GM12878 (cell line): ENCODE data around the gene ZNHIT1. TPM values are rescaled to one million over a fixed set of nuclear protein-coding genes. Genes with fewer than 3 reads are reported as not detected.
A peak's percentile ranks its signal among the peaks of the same experiment; 100 is the strongest.

Source experiments
- BHLHE40 ChIP-seq, 2 experiments: fragments of 450-650 bp in 1 of 2; IDR thresholded peaks; 2 replicates each; pipeline ENCODE4 v1.6.1; 2011 to 2017; ENCODE audit warnings: low read depth in 2 of 2, borderline replicate concordance in 1 of 2, improper control_type of control experiment in 1 of 2, low read length in 1 of 2, mild to moderate bottlenecking in 1 of 2
- EED ChIP-seq: sonication (generic); IDR thresholded peaks from 2 replicates; pipeline ENCODE4 v1.6.1; 2016; ENCODE audit warnings: antibody characterized with exemption, low read depth
- ETV6 ChIP-seq, 2 experiments: fragments of 450-650 bp in 1 of 2; IDR thresholded peaks in 1 of 2; conservative IDR thresholded peaks in 1 of 2; 2 replicates each; pipeline ENCODE4 v1.6.1; 2014; ENCODE audit warnings: antibody characterized with exemption in 1 of 2, borderline replicate concordance in 1 of 2, low read depth in 1 of 2, mild to moderate bottlenecking in 1 of 2, moderate library complexity in 1 of 2
- FOXK2 ChIP-seq: fragments of 450-650 bp; IDR thresholded peaks from 2 replicates; pipeline ENCODE4 v1.6.1; 2017; ENCODE audit warnings: mild to moderate bottlenecking, moderate library complexity
- GATAD2B ChIP-seq: fragments of 450-650 bp; conservative IDR thresholded peaks from 2 replicates; pipeline ENCODE4 v1.6.1; 2017; ENCODE audit warnings: low read depth, mild to moderate bottlenecking, moderate library complexity
- HCFC1 ChIP-seq: fragments of 150-350 bp; IDR thresholded peaks from 2 replicates; pipeline ENCODE4 v1.6.1; 2014; ENCODE audit warnings: low read length
- NFYA ChIP-seq: IDR thresholded peaks from 2 replicates; pipeline ENCODE4 v1.6.1; 2011; ENCODE audit warnings: low read depth, mild to moderate bottlenecking, low read length, improper control_type of control experiment, borderline replicate concordance
- NR2C1 ChIP-seq: fragments of 450-650 bp; IDR thresholded peaks from 2 replicates; pipeline ENCODE4 v1.6.1; 2017; ENCODE audit warnings: antibody characterized with exemption, mild to moderate bottlenecking, moderate library complexity
- NR2C2 ChIP-seq: IDR thresholded peaks from 2 replicates; pipeline ENCODE4 v1.6.1; 2011; ENCODE audit warnings: borderline replicate concordance, low read depth; ENCODE audit not compliant: control insufficient read depth, insufficient read length
- PAX5 ChIP-seq: IDR thresholded peaks from 2 replicates; pipeline ENCODE4 v1.6.1; 2011; ENCODE audit warnings: low read depth, low read length, borderline replicate concordance
- POU2F2 ChIP-seq: IDR thresholded peaks from 3 replicates; pipeline ENCODE4 v1.6.1; 2011; ENCODE audit warnings: low read depth, mild to moderate bottlenecking, low read length, borderline replicate concordance
- RFX5 ChIP-seq: IDR thresholded peaks from 2 replicates; pipeline ENCODE4 v1.6.1; 2011; ENCODE audit warnings: low read depth, low read length, improper control_type of control experiment
- SMAD5 ChIP-seq: IDR thresholded peaks from 2 replicates; pipeline ENCODE4 v1.6.1; 2016; ENCODE audit warnings: antibody characterized with exemption, low read depth
- SRF ChIP-seq, 2 experiments: IDR thresholded peaks; 2 replicates each; pipeline ENCODE4 v1.6.1; 2011; ENCODE audit warnings: low read depth in 2 of 2, low read length in 2 of 2, mild to moderate bottlenecking in 1 of 2, moderate library complexity in 1 of 2
- TCF3 ChIP-seq: IDR thresholded peaks from 2 replicates; pipeline ENCODE4 v1.6.1; 2012; ENCODE audit warnings: low read depth, mild to moderate bottlenecking, low read length, borderline replicate concordance; ENCODE audit not compliant: insufficient read depth
- YY1 ChIP-seq: IDR thresholded peaks from 2 replicates; pipeline ENCODE4 v1.6.1; 2011; ENCODE audit warnings: low read depth, mild to moderate bottlenecking, low read length
- ZNF217 ChIP-seq: fragments of 450-650 bp; IDR thresholded peaks from 2 replicates; pipeline ENCODE4 v1.6.1; 2017; ENCODE audit warnings: antibody characterized with exemption, mild to moderate bottlenecking
- polyA plus RNA-seq, 11 experiments: library from polyadenylated mRNA; depleted of rRNA in 4 of 11; unstranded in 6 of 11; stranded (reverse) in 5 of 11; fragments of >200 nt; fragmentation: Nextera tagmentation in 4 of 11; fragmentation: Illumina TruSeq in 1 of 11; extraction: Ambion mirVana in 4 of 11; extraction: Trizol in 1 of 11; gene quantifications; 1 replicate in 1 of 11; 2 replicates in 10 of 11; pipeline versions ENCODE4 v1.2.1 to v1.2.3, GENCODE V29; 2011 to 2016; ENCODE audit warnings: inconsistent platforms in 2 of 11, missing spikeins in 2 of 11, low read depth in 1 of 11
- total RNA-seq, 4 experiments: library from RNA; depleted of rRNA in 3 of 4; stranded (reverse); fragments of >200 nt in 3 of 4; fragmentation: Illumina TruSeq in 1 of 4; extraction: Trizol in 1 of 4; gene quantifications; 2 replicates each; pipeline versions ENCODE4 v1.2.1 to v1.2.3, GENCODE V29; 2013 to 2021
- TF ChIP-seq, protein P1 (sequence below): fragments of 450-650 bp; formaldehyde crosslinking; IDR thresholded peaks from 2 replicates; pipeline ENCODE4 v1.4.0; 2020; ENCODE audit warnings: mild to moderate bottlenecking, moderate library complexity
- TF ChIP-seq, protein P2 (sequence below): fragments of 450-650 bp; IDR thresholded peaks from 2 replicates; pipeline ENCODE4 v1.6.1; 2017; ENCODE audit warnings: mild to moderate bottlenecking
- TF ChIP-seq, protein P3 (sequence below): fragments of 450-650 bp; IDR thresholded peaks from 2 replicates; pipeline ENCODE4 v1.6.1; 2018; ENCODE audit warnings: borderline replicate concordance, mild to moderate bottlenecking; ENCODE audit not compliant: partially characterized antibody
- TF ChIP-seq, protein P4 (sequence below): fragments of 450-650 bp; IDR thresholded peaks from 2 replicates; pipeline ENCODE4 v1.6.1; 2016; ENCODE audit warnings: mild to moderate bottlenecking

The ZNHIT1 gene
- total and polyA plus RNA-seq, 10 of the 15 experiments (the other 5 are each of a cell fraction or from before 2014, with no cell fraction given) = 3.8 to 79.2 (median 44.5) TPM

DNA sequence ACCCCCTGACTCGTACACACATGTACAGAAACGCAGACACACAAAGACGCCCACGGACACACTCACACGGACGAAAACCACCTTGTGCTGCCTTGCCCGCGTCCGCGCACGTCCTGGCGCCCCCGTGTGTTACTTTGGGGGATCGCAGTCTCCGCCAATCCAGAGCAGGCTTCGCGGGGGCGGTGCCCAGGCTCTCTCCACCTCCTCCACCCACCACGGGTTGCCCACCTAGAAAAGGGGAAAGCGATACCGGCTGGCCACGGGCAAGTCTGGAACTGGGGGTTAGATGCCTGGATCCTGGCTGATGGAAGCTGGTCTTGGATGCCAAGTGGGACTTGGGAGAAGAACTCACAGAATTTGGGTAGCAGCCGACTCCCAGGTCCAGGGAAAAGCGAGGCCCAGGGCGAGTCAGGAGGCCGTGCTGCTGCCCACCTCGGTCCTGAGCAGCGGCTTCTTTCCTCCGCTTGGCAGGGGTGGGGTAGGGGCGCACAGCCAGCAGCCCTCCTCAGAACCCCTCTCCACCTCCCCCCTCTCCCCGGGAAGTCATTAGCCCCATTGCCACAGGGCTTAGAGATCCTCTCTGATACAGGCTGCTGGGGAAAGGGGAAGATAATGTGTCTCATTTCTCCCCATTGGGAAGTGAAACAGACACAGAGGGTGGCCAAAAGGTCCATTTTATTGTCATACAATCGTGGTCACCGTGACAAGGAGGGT, 48.0 kb upstream of the ZNHIT1 start (continued):
- TF ChIP-seq, protein P1, sequence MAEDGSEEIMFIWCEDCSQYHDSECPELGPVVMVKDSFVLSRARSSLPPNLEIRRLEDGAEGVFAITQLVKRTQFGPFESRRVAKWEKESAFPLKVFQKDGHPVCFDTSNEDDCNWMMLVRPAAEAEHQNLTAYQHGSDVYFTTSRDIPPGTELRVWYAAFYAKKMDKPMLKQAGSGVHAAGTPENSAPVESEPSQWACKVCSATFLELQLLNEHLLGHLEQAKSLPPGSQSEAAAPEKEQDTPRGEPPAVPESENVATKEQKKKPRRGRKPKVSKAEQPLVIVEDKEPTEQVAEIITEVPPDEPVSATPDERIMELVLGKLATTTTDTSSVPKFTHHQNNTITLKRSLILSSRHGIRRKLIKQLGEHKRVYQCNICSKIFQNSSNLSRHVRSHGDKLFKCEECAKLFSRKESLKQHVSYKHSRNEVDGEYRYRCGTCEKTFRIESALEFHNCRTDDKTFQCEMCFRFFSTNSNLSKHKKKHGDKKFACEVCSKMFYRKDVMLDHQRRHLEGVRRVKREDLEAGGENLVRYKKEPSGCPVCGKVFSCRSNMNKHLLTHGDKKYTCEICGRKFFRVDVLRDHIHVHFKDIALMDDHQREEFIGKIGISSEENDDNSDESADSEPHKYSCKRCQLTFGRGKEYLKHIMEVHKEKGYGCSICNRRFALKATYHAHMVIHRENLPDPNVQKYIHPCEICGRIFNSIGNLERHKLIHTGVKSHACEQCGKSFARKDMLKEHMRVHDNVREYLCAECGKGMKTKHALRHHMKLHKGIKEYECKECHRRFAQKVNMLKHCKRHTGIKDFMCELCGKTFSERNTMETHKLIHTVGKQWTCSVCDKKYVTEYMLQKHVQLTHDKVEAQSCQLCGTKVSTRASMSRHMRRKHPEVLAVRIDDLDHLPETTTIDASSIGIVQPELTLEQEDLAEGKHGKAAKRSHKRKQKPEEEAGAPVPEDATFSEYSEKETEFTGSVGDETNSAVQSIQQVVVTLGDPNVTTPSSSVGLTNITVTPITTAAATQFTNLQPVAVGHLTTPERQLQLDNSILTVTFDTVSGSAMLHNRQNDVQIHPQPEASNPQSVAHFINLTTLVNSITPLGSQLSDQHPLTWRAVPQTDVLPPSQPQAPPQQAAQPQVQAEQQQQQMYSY (CRISPR knock-in tag) = no peak
- TF ChIP-seq SMAD5 (no peak), YY1 (peak; percentile 32; the same call in 1 of the 2 replicates), NFYA (no peak), ZNF217 (no peak), POU2F2 (no peak), NR2C1 (no peak), BHLHE40 (IDR thresholded peaks at IDR 0.05; ENCODE audit: borderline replicate concordance in 1 of 2, low read depth in 2 of 2, low read length in 1 of 2) (peak; percentile 33 to 61; a peak in 2 of 4 replicates), TCF3 (0 out of 2 replicates have a peak, but pooled peaks have one; percentile 25), PAX5 (0 out of 2 replicates have a peak, but pooled peaks have one; percentile 29), FOXK2 (no peak), EED (no peak), HCFC1 (no peak; the same call in 1 of the 2 replicates), NR2C2 (no peak), GATAD2B (0 out of 2 replicates have a peak, but pooled peaks have one; percentile 53), SRF (IDR thresholded peaks at IDR 0.05; ENCODE audit: low read depth in 2 of 2, low read length in 2 of 2) (no peak), ETV6 (conservative IDR thresholded peaks at IDR 0.05 in 1 of 2, IDR thresholded peaks at IDR 0.05 in 1 of 2; ENCODE audit: borderline replicate concordance in 1 of 2, low read depth in 1 of 2) (no peak), RFX5 (no peak)
- TF ChIP-seq, protein P2, sequence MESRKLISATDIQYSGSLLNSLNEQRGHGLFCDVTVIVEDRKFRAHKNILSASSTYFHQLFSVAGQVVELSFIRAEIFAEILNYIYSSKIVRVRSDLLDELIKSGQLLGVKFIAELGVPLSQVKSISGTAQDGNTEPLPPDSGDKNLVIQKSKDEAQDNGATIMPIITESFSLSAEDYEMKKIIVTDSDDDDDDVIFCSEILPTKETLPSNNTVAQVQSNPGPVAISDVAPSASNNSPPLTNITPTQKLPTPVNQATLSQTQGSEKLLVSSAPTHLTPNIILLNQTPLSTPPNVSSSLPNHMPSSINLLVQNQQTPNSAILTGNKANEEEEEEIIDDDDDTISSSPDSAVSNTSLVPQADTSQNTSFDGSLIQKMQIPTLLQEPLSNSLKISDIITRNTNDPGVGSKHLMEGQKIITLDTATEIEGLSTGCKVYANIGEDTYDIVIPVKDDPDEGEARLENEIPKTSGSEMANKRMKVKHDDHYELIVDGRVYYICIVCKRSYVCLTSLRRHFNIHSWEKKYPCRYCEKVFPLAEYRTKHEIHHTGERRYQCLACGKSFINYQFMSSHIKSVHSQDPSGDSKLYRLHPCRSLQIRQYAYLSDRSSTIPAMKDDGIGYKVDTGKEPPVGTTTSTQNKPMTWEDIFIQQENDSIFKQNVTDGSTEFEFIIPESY = no peak
- TF ChIP-seq, protein P3, sequence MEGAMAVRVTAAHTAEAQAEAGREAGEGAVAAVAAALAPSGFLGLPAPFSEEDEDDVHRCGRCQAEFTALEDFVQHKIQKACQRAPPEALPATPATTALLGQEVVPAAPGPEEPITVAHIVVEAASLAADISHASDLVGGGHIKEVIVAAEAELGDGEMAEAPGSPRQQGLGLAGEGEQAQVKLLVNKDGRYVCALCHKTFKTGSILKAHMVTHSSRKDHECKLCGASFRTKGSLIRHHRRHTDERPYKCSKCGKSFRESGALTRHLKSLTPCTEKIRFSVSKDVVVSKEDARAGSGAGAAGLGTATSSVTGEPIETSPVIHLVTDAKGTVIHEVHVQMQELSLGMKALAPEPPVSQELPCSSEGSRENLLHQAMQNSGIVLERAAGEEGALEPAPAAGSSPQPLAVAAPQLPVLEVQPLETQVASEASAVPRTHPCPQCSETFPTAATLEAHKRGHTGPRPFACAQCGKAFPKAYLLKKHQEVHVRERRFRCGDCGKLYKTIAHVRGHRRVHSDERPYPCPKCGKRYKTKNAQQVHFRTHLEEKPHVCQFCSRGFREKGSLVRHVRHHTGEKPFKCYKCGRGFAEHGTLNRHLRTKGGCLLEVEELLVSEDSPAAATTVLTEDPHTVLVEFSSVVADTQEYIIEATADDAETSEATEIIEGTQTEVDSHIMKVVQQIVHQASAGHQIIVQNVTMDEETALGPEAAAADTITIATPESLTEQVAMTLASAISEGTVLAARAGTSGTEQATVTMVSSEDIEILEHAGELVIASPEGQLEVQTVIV = no peak
- TF ChIP-seq, protein P4, sequence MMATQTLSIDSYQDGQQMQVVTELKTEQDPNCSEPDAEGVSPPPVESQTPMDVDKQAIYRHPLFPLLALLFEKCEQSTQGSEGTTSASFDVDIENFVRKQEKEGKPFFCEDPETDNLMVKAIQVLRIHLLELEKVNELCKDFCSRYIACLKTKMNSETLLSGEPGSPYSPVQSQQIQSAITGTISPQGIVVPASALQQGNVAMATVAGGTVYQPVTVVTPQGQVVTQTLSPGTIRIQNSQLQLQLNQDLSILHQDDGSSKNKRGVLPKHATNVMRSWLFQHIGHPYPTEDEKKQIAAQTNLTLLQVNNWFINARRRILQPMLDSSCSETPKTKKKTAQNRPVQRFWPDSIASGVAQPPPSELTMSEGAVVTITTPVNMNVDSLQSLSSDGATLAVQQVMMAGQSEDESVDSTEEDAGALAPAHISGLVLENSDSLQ = no peak
